Endothelial cell (in vitro differentiated cells): ENCODE data around the gene EIF4G3. TPM values are rescaled to one million over a fixed set of nuclear protein-coding genes. Genes with fewer than 3 reads are reported as not detected.
"Not testable (repeated sequence)": the region's sequence is repeated elsewhere in the genome, so short reads cannot be mapped to it uniquely, and the experiment has no call there.

Experiments
- DNase-seq: peaks from one replicate; pipeline ENCODE4 v3.0.0; 2021; ENCODE audit warnings: low spot score
- H3K27ac Mint-ChIP-seq: one replicate; pipeline ENCODE4 v1.8.0; 2021; ENCODE audit warnings: mixed read lengths, inconsistent platforms; ENCODE audit not compliant: unreplicated experiment
- H3K27me3 Mint-ChIP-seq: one replicate; pipeline ENCODE4 v1.8.0; 2021; ENCODE audit warnings: mild to moderate bottlenecking, moderate library complexity, mixed read lengths, inconsistent platforms; ENCODE audit not compliant: unreplicated experiment
- H3K36me3 Mint-ChIP-seq: one replicate; pipeline ENCODE4 v1.8.0; 2021; ENCODE audit warnings: mild to moderate bottlenecking, low read depth, mixed read lengths, inconsistent platforms; ENCODE audit not compliant: unreplicated experiment
- H3K4me1 Mint-ChIP-seq: one replicate; pipeline ENCODE4 v1.8.0; 2021; ENCODE audit warnings: mild to moderate bottlenecking, mixed read lengths, inconsistent platforms; ENCODE audit not compliant: unreplicated experiment
- H3K4me3 Mint-ChIP-seq: one replicate; pipeline ENCODE4 v1.8.0; 2021; ENCODE audit warnings: mild to moderate bottlenecking, mixed read lengths, inconsistent platforms; ENCODE audit not compliant: unreplicated experiment
- H3K9me3 Mint-ChIP-seq: one replicate; pipeline ENCODE4 v1.8.0; 2021; ENCODE audit warnings: mixed read lengths, inconsistent platforms; ENCODE audit not compliant: unreplicated experiment
- CTCF ChIP-seq: fragments of 200-600 bp; sonication (generic); IDR thresholded peaks from one replicate; pipeline ENCODE4 v1.5.0; 2021; ENCODE audit warnings: antibody characterized with exemption; ENCODE audit not compliant: unreplicated experiment
- total RNA-seq: library from RNA; stranded (reverse); fragmentation: NEBNext Ultra II Directional; extraction: Animal tissue kit (Norgen Biotek cat#: 25700); gene quantifications from one replicate; pipeline ENCODE4 v1.2.1, GENCODE V29; 2021; ENCODE audit not compliant: unreplicated experiment

The EIF4G3 gene
- total RNA-seq, 1 donor from 2014 or later: 87.6 TPM

GRCh38 chr1:20928146-20928545 lies 248.6 kb downstream of the EIF4G3 start:
- no peak for TF ChIP-seq CTCF
- no peaks in the 10 kb centered on the region for H3K9me3 Mint-ChIP-seq
- no peaks in the 10 kb centered on the region for H3K4me1 Mint-ChIP-seq
- no peak overlapping the region for H3K27ac Mint-ChIP-seq
- no peak overlapping the region for H3K4me3 Mint-ChIP-seq
- H3K27me3 Mint-ChIP-seq: peaks cover 6% of the 10 kb centered on the region
- DNase-seq: no peak
- peaks cover 6% of the 10 kb centered on the region for H3K36me3 Mint-ChIP-seq

- DNase-seq: no peak
- TF ChIP-seq CTCF: no peak
- Mint-ChIP-seq H3K27ac (no peak overlapping the region), H3K4me1 (no peaks in the 10 kb centered on the region), H3K36me3 (no peaks in the 10 kb centered on the region), H3K27me3 (no peaks in the 10 kb centered on the region), H3K9me3 (no peaks in the 10 kb centered on the region), H3K4me3 (no peak overlapping the region)
Observed at GRCh38 chr1:20921285-20921684, 255.4 kb downstream of the EIF4G3 start.

GRCh38 chr1:20913242-20913641 lies 263.5 kb downstream of the EIF4G3 start:
- Mint-ChIP-seq H3K36me3 (no peaks in the 10 kb centered on the region), H3K27me3 (no peaks in the 10 kb centered on the region), H3K4me1 (no peaks in the 10 kb centered on the region), H3K9me3 (no peaks in the 10 kb centered on the region), H3K4me3 (no peak overlapping the region), H3K27ac (no peak overlapping the region)
- TF ChIP-seq CTCF: no peak
- no peak for DNase-seq

GRCh38 chr1:20907526-20907925 lies 269.2 kb downstream of the EIF4G3 start:
- H3K36me3 Mint-ChIP-seq, DNase-seq, H3K9me3 Mint-ChIP-seq, H3K27me3 Mint-ChIP-seq, H3K4me3 Mint-ChIP-seq, H3K27ac Mint-ChIP-seq: not testable (repeated sequence)
- H3K4me1 Mint-ChIP-seq: peaks cover 14% of the 10 kb centered on the region

GRCh38 chr1:20903437-20903836 lies 273.3 kb downstream of the EIF4G3 start:
- Mint-ChIP-seq H3K27ac (no peak overlapping the region), H3K4me1 (peaks cover 14% of the 10 kb centered on the region), H3K9me3 (no peaks in the 10 kb centered on the region)

More at GRCh38 chr1:20903437-20903836, 273.3 kb downstream of the EIF4G3 start:
- H3K27me3 Mint-ChIP-seq: peaks cover 2% of the 10 kb centered on the region
- no peak for TF ChIP-seq CTCF
- H3K36me3 Mint-ChIP-seq: peaks cover 6% of the 10 kb centered on the region
- DNase-seq: no peak
- H3K4me3 Mint-ChIP-seq: no peak overlapping the region
